DMS153 (cell line): ENCODE results near the gene NCKAP5.
A peak's percentile ranks its signal among the peaks of the same experiment; 100 is the strongest.

Experiments
- DNase-seq: peaks from one replicate; lab custom pipeline; 2025; lab: John Stamatoyannopoulos, UW

Gene NCKAP5

GRCh38 chr2:133568172-133568571, at the start of gene NCKAP5:
Gene NCKAP5, minus strand, starts transcription at chr2:133568463. Its CDS starts 50,937 bp downstream, at chr2:133517526.
- DNase-seq = peak; percentile 28

DNA sequence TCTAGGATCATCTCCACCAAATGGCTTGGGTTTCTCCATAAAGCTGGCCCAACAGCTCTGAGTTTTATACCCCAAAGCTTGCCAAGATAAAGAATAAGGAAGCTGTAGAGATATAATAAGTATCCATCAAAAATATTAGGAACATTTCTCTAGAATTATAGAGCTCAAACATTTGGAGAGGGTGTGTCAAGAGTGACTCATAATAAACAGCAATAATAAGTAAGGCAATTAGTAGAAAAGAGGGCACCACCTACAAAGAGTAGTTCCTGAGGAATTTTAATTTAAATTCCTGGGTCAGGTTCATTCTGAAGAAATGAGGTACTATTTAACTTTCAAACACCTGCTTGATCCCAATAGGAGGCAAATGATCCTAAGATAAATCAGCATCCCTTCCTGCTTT, 41.4 kb upstream of the NCKAP5 start:
- DNase-seq = no peak

GRCh38 chr2:133608291-133608690, 40.0 kb upstream of the NCKAP5 start:
- DNase-seq = no peak

DNA sequence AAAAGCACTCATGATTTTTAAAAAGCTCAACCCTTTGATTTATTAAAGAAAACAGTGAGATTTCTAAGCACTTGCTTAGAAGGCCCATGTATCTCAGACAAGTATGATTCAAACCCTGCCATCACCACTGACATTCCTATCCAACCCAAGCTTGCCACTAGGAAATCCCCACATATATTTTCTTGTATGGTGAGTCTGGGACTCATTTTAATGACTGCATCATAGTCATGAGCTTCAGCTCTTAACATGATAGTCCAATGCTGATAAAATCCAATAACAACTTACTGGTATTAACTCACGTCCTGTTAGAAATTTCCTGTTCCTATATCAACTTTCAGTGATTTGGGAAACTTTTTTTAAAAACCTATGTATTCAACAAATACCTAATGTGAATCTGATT, 39.4 kb upstream of the NCKAP5 start:
- DNase-seq = no peak

- no peak for DNase-seq
Observed at GRCh38 chr2:133606616-133607015, 38.4 kb upstream of the NCKAP5 start.

- no peak for DNase-seq
Observed at GRCh38 chr2:133605766-133606137, 37.5 kb upstream of the NCKAP5 start.

GRCh38 chr2:133605011-133605765, 36.9 kb upstream of the NCKAP5 start:
- DNase-seq = no peak

DNA sequence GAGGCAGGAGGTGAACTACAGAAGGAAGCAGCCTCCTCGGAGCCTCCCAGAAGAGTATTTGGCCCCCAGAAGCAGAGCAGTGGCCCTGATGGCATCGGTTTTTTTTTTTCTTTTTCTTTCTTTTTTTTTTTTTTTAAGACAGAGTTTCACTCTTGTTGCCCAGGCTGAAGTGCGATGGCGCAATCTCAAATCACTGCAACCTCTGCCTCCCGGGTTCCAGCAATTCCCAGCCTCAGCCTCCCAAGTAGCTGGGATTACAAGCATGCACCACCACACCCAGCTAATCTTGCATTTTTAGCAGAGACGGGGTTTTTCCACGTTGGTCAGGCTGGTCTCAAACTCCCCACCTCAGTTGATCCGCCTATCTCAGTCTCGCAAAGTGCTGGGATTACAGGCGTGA, 34.8 kb upstream of the NCKAP5 start:
- no peak for DNase-seq

- no peak for DNase-seq
Observed at GRCh38 chr2:133602538-133602937, 34.3 kb upstream of the NCKAP5 start.

DNA sequence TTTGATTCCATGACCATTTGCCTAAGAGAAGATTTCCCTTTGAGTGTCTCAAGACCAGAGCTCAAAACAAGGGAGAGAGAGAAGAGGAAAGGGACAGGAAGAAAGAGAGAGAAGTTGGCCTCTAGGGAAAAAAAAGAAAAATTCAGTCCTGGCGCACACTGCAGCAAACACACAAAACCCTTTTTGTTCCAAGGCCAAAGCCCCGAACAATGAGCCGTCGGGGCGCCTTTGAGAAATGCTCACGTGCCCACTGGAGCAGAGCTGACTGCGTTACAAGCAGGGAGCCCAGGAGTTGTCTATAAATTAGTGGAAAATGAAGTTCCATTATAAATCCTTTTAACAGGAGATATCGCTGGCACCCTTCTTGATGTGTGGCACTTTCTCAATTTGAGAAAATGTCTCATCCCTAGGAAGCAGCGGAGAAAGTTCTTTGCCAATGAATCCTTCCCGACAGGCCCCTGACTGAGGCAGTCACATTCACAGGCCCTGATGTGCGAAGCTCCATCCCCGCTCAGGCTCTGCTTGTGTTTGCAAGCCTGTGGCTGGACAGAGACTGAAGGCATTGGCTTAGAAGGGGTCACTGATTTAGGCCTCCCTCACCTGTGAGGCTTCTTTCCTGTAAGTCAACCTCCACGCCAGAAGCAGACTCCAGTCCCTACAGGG, 32.1 kb upstream of the NCKAP5 start:
- DNase-seq = no peak

DNA sequence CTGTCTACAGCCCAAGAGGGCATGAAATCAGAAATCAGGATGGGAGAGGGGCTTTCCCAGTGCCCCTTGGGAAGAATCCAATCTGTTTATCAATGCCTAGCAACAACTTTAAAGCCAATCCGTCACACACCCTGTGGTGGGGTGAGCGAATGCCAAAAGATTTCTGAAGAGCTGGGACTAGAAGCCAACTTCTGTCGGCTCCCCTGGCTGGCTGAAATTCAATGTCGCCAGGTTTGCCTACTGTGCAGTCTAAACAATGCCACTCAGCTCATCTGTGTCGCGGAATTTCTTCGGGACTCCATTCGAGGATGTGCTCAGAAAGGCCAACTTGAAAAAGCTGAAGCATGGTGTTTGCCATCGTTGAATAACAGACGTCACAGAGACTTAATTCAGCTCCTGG, 31.5 kb upstream of the NCKAP5 start:
- DNase-seq = no peak

- DNase-seq = no peak
Observed at GRCh38 chr2:133599211-133599803, 31.0 kb upstream of the NCKAP5 start.

DNA sequence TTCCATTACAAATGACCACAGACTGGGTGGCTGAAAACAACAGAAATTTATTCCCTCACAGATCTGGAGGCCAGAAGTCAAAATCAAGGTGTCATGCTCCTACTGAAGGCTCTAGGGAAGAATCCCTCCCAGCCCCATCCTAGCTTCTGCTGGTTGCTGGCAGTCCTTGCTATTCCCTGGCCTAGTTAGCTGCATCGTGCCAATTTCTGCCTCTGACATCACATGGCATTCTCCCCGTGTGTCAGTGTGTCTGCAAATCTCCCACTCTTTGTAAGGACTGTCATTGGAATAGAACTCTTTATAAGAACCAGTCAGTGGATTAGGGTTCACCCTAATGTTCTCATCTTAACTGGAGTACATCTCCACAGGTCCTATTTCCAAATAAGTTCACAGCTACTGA, 30.5 kb upstream of the NCKAP5 start:
- DNase-seq = no peak

- DNase-seq = no peak
Observed at GRCh38 chr2:133596701-133597393, 28.6 kb upstream of the NCKAP5 start.

DNA sequence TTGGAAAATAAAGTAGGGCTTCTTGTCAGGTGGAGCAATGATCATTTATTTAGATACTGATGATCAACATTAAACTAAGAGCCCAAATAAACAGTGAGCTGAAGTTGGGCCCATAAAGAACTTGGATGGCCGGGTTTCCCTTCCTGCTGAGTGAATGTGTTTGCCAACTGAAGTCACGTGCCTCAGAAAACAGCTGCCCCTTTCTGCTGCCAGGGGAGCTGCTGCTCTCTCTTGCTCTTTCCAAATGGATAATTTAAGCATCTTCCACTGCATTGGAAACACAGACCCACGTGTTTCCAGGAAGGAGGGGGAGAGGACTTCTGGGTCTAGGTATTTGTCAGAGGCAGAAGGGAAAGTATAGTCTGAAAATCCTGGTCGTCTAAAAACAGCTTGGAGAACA, 22.9 kb upstream of the NCKAP5 start:
- peak; percentile 90 for DNase-seq

GRCh38 chr2:133589456-133589855, 21.2 kb upstream of the NCKAP5 start:
- no peak for DNase-seq

DNA sequence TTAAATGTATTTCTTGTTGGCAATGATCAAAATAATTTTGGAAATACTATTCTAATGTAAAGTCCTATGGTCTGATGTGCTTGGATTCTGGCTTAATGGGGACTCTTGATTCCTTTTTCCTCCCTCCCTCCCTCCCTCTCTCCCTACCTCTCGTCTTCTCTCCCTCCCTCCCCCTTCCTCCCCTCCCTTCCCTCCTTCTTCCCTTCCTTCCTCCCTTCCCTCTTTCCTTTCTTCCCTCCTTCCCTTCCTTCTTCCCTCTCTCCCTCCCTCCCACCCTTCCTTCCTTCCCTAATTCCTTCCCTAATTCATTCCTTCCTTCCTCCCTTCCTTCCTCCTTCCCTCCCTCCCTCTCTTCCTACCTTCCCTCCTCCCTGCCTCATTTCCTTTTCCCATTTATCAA, 19.9 kb upstream of the NCKAP5 start:
- DNase-seq = no peak

DNA sequence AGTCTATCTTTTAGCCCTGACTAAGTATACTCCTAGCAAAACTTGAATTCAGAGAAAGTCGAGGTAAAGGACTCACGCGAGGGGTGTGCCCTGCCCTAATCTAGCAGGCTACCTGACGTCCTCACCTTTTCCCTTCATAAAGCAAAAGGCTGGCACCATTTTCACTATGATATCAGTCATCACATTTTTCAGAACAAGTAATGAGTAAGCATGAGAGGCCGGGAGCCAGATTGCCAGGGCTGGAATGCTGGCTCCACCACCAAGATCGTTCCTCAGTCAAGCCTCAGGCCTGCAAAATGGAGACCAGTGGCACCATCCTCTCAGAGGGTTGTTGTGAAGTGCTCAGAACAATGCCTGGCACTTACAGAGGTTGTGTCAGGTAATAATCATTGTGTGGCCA, 18.7 kb upstream of the NCKAP5 start:
- DNase-seq = no peak

- DNase-seq = no peak
Observed at GRCh38 chr2:133581010-133581760, 12.9 kb upstream of the NCKAP5 start.

DNA sequence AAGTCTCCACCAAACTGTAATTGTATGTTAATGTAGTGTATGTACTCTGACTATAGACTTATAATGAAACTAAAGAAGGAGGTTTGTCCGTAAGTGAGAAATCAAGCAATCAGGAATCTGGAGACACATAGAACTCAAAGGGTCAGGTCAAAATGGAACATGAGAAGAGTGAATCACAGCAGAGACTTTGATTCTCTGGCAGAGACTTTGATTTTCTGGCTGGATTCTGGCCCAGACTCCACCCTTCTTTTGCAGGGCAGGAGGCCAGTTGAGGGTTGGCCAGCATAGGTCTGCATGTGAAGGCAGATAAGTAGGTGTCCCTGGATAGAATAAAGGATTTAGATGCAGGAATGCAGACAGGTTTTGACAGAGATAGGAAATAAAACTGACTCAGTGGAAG, 11.0 kb upstream of the NCKAP5 start:
- no peak for DNase-seq

DNA sequence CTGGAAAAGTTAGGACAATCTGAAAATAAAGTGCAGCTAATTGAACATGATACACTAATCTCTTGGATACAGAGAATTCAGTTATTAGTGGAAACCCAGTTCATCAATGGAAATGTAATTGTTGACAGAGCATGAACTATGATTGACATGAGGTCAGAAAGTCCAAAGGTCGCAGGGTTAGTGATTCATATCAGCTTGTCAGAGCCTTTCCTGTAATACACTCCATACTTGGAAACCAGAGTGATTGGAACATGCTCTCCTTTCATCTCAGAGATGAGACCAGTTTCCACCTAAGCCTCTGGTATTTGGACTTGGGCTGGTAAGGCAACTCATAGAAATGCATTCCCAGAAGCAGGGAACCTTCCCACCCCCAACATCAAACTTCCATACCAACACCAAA, 8.5 kb upstream of the NCKAP5 start:
- DNase-seq = no peak

- no peak for DNase-seq
Observed at GRCh38 chr2:133574620-133575019, 6.4 kb upstream of the NCKAP5 start.
